Kasumi-1 (cell line): ENCODE results near the gene CRELD2.

Source experiments
- DNase-seq, 2 experiments: peaks; one replicate each; lab custom pipeline; 2025; lab: John Stamatoyannopoulos, UW

CRELD2 gene

GRCh38 chr22:49929994-49930575 is 11.7 kb downstream of the CRELD2 start:
- no peak for DNase-seq

GRCh38 chr22:49930596-49931412 is 12.4 kb downstream of the CRELD2 start:
- DNase-seq, result peak; percentile 92 to 93

- no peak for DNase-seq
Observed at GRCh38 chr22:49933236-49934159, 15.1 kb downstream of the CRELD2 start.

GRCh38 chr22:49934160-49934890 is 15.9 kb downstream of the CRELD2 start:
- no peak for DNase-seq

- peak; percentile 32 to 40 for DNase-seq
Observed at GRCh38 chr22:49934891-49935557, 16.6 kb downstream of the CRELD2 start.

GRCh38 chr22:49935561-49935960 is 17.1 kb downstream of the CRELD2 start:
- DNase-seq, result no peak

- peak; percentile 81 to 83 for DNase-seq
Observed at GRCh38 chr22:49936018-49936972, 17.9 kb downstream of the CRELD2 start.

GRCh38 chr22:49936973-49937757 is 18.7 kb downstream of the CRELD2 start:
- no peak for DNase-seq

- DNase-seq, result no peak
Observed at GRCh38 chr22:49937758-49938564, 19.5 kb downstream of the CRELD2 start.

GRCh38 chr22:49938565-49939136 is 20.2 kb downstream of the CRELD2 start:
- DNase-seq, result no peak

GRCh38 chr22:49941507-49942316 is 23.3 kb downstream of the CRELD2 start:
- DNase-seq, result no peak

- no peak for DNase-seq
Observed at GRCh38 chr22:49942565-49943404, 24.4 kb downstream of the CRELD2 start.

GRCh38 chr22:49943405-49943765 is 25.0 kb downstream of the CRELD2 start:
- no peak for DNase-seq

- no peak for DNase-seq
Observed at GRCh38 chr22:49943771-49944398, 25.5 kb downstream of the CRELD2 start.

GRCh38 chr22:49944399-49944891 is 26.0 kb downstream of the CRELD2 start:
- no peak for DNase-seq
